PFSK-1 (cell line): ENCODE data around the gene FMO2.

ENCODE experiments used
- POLR2AphosphoS5 ChIP-seq: IDR thresholded peaks from 2 replicates; pipeline ENCODE4 v1.6.1; 2012; ENCODE audit warnings: low read depth, mild to moderate bottlenecking, control low read depth, low read length, moderate library complexity
- TAF1 ChIP-seq: IDR thresholded peaks from 2 replicates; pipeline ENCODE4 v1.6.1; 2012; ENCODE audit warnings: low read length, control low read depth, borderline replicate concordance; ENCODE audit not compliant: insufficient read depth

GRCh38 chr1:171245458-171246064, 60.5 kb downstream of the FMO2 start:
- TF ChIP-seq TAF1 (no peak), POLR2AphosphoS5 (no peak)
